GM18951 (cell line): ENCODE data around the gene VRK1.

Source experiments
- POLR2A ChIP-seq: IDR thresholded peaks from 4 replicates; pipeline ENCODE4 v1.6.1; 2011; ENCODE audit warnings: mild to moderate bottlenecking; ENCODE audit not compliant: insufficient read length, insufficient read depth; ENCODE audit errors: extremely low read depth
- in situ Hi-C: fragments of 300-500 bp; cut with MboI; formaldehyde crosslinking; loops from one replicate; pipeline ENCODE4 v1.12.0; 2022; ENCODE audit warnings: low sequenced_read_pairs, mixed read lengths, inconsistent platforms; ENCODE audit not compliant: unreplicated experiment

The VRK1 gene

GRCh38 chr14:96914571-96915128, 117.5 kb downstream of the VRK1 start:
- TF ChIP-seq POLR2A = no peak
- in situ Hi-C loops = no loop called here

- in situ Hi-C loops = no loop called here
- TF ChIP-seq POLR2A = no peak
These were observed 118.3 kb downstream of the VRK1 start for GRCh38 chr14:96915478-96915877.

DNA sequence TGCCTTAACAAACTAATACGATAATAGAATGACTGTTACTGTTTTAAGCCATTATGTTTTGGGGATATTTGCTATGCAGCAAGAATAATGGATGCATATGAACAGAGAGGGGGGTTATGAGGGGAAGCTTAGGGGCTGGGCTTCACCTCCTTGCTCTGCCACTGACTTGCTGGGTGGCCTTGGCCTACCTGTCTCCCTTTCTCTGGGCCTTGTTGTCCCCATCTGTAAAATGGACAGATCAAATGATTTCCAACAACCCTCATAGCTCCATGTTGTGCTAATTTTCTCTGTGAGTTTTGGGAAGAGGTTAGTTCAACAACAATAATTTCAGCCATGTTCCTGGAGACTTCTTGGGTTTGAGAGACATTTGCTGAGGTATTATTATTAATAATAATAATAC, 119.6 kb downstream of the VRK1 start:
- in situ Hi-C loops = no loop called here
- TF ChIP-seq POLR2A = no peak

DNA sequence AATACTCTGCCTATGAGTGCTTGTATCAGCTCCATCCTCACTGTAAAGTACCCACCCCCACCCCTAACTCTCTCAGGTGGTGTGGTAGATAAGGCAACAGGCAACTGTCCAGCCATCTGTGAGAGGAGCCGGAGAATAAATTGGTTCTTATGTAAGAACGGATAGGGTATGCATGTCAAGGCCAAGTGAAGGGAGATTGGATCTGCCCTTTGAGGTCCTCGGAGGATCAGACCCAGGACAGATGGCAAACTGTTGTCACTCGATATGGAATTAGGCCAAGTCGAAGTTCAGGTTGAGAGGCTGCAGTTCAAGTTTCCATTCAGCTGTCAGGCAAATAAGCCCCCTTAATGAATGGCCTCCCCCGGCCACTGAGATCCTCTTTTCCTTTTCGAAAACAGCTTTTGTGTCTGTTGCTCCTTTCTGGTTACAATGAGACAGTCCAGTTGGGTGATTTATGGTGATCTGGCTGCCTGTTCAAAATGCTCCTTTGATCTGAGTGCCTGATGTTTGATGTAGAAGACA, 120.3 kb downstream of the VRK1 start:
- in situ Hi-C loops = no loop called here
- no peak for TF ChIP-seq POLR2A

- in situ Hi-C loops = no loop called here
- TF ChIP-seq POLR2A = no peak
These were observed 122.8 kb downstream of the VRK1 start for GRCh38 chr14:96920023-96920422.

DNA sequence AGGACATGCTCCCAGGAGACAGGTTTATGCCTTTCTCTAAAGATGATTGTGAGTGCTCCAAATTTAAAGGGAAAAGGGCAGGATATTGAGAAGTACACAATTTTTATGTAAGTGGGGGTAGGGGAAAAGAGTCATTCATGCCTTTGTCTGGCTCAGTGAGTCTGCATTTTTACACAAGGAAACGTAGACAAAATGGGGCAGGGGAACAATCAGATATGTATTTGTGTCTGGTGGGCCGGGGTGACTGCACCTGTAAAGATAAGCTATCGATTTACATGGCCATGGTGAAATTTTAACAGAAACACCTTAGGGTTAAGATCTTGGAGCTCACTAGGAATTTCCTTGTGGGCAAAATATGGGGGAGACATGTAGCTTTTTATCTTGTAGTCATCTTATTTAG, 123.6 kb downstream of the VRK1 start:
- in situ Hi-C loops = no loop called here
- TF ChIP-seq POLR2A = no peak

GRCh38 chr14:96922986-96923385, 125.8 kb downstream of the VRK1 start:
- in situ Hi-C loops = no loop called here
- no peak for TF ChIP-seq POLR2A

DNA sequence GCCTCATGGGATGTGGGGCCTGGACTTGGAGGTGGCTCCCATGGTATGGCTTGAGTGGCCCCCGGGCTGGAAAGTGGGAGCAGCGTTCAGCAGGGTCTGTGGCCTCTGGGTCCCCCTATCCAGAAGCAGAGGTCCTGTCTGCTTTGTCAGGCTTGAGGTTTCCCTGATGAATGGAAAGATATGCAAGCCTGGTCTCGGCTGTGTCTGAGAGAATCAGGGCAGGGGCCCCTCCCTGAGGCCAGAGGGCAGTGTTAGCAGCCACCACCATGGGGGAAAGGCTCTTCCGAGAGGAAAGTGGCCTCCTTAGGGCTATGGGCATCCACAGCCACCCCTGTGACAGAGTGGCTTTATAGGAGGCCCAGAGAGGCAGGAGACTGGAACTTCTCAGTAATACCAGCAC, 128.2 kb downstream of the VRK1 start:
- TF ChIP-seq POLR2A = no peak
- in situ Hi-C loops = no loop called here

DNA sequence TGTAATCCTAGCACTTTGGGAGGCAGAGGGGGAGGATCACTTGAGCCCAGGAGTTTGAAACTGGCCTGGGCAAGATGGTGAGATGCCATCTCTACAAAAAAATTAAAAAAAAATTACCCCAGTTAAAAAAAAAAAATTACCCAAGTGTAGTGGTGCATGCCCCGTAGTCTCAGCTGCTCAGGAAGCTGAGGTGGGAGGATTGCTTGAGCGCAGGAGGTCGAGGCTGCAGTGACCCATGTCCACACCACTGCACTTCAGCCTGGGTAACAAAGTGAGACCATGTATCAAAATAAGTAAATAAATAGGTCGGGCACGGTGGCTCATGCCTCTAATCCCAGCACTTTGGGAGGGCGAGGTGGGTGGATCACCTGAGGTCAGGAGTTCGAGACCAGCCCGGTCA, 128.8 kb downstream of the VRK1 start:
- TF ChIP-seq POLR2A = no peak
- in situ Hi-C loops = no loop called here

- in situ Hi-C loops = no loop called here
These were observed 131.7 kb downstream of the VRK1 start for GRCh38 chr14:96928779-96929380.

DNA sequence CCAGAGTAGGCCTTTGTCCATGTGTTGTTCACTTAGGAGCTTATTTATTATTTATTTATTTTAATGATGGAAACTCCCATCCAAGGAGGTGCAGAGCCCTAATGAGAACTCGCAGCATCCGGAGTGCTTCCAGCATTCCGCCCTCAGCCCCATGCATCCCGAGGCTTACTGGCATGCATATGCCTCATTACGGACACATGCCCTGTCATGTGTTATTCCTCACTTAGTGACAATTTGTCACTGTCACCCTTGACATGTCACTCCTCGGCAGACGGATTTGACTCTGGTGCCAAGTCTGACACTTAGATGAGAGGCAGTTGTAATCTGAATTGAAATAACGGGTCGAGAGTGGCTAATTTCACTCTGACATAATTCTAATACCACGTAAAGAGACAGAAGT, 132.8 kb downstream of the VRK1 start:
- in situ Hi-C loops = no loop called here
- no peak for TF ChIP-seq POLR2A

More at GRCh38 chr14:96928779-96929380, 131.7 kb downstream of the VRK1 start:
- TF ChIP-seq POLR2A = no peak

GRCh38 chr14:96930526-96930925, 133.3 kb downstream of the VRK1 start:
- no peak for TF ChIP-seq POLR2A
- in situ Hi-C loops = no loop called here
